GM19193 (cell line): ENCODE measurements around the gene VLDLR.

ENCODE experiments used
- POLR2A ChIP-seq: IDR thresholded peaks from 4 replicates; pipeline ENCODE4 v1.6.1; 2011; ENCODE audit not compliant: insufficient read depth, insufficient read length; ENCODE audit errors: extremely low read depth

The VLDLR gene

GRCh38 chr9:2675834-2676233 is 54.2 kb downstream of the VLDLR start:
- TF ChIP-seq POLR2A = no peak

- TF ChIP-seq POLR2A = no peak
These were observed 54.9 kb downstream of the VLDLR start for GRCh38 chr9:2676466-2676865.

DNA sequence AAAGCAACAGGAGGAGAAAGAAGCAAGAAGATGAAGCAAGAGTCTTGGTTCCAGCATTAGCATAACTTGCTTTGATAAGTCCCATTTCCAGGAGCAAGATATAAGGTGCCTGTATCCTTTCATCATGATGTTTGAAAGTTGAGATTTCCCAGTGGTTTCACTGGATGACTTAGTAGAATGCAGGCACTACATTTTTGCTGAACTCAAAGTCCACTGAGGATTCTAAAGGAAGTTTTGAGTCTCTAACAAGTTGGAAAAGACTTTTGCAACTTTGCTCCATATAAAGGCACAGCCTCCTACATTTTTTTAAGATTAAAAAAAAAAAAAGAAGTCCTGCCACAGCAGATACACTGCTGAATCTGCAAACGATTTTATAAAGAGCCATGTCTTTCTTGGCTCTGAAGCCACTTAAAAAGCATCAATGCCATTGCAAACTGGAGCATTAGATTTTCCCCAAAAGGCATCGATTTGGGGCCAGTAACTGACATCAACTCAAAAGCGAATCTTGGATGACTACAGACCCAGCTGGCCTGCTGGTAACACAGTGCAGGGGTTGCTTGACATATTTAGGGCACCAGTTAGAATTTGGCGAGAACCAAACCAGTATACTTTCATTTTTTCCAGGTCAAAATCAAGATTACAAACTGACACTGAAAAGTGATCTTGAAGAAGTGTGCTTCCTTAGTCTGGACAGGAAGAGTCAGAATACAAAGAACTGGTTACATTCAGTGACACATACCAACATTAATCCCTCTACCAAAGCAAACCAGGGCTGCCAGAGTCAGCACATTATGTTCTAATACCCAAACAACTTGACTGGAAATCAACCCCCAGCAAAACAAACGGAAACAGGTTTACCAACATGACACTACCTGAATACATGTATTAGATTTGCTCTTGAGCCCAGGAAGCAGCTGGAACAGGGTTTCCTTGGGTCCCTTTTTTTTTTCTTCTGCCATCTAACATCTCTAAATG is 56.6 kb downstream of the VLDLR start:
- no peak for TF ChIP-seq POLR2A

DNA sequence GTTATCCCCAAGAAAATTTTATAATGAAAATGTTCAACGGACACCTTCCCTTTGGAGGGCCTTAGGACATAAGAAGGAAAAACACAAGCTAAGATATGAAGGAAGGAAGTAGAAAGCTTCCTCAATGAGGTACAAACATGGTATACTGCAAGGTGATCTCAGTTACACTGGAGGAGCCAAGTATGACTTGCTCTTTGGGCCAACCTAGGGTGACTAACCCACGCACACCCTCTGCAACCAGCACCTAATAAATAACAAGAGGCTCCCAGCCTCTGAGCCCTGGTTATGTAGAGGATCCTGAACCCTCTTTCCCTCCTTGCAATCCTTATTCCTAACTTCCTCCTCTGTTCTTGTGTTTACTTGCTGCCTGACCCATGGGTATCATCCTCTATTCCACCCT is 57.4 kb downstream of the VLDLR start:
- TF ChIP-seq POLR2A = no peak

DNA sequence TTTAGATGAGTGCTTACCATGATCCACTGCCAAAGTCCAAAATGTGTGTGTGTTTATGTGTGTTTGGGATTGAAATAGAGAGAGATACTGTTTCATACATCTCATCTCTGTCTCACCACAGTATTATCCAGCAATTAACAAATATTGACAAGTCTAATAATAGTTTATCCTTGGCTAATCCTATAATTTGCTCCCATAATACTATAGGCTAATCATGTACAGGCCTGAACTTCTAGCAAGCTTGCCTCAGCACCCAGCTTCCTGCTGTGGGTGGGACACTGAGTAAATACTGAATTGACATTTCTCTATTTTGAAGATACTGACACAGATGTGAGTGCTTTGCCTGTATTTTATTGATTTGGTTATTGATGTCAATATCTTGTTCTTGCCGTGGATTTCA is 60.4 kb downstream of the VLDLR start:
- no peak for TF ChIP-seq POLR2A

DNA sequence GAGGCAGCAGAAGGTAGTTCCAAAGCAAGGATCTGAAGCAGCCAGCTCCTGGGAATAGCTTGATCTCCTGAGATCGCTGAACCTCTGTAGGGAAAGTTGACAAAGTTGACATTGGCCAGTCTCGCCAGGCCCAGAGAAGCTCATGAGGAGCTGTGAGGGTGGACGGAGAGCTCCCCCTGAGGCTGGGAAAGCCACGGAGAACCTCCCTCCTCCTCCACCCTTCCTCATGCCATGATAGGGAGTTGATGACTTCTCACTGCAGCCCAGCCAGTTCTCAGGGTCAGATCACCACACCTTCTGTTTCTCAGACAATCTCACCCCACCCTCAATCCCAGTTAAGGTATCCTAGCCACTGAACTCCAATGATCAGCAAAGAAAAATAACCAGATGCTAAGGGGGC is 65.3 kb downstream of the VLDLR start:
- TF ChIP-seq POLR2A = no peak

GRCh38 chr9:2688636-2689035 is 67.0 kb downstream of the VLDLR start:
- no peak for TF ChIP-seq POLR2A

DNA sequence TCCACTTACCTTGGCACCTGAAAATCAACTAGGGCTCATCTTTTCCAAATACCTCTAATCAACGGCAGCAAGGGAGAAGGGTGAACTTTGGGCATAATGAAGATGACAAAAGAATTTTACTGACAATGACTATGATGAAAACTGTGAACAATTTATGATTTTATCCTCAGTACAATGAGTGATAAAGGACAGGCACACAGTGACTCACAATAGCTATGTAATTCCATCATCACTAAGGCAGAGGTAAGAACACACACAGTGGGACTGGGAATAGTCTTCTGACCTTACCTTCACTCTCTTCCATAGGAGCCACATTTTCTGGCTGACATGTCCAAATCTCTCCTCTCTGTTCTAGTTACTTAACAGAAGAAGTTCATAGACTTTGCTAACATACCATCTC is 69.6 kb downstream of the VLDLR start:
- TF ChIP-seq POLR2A = no peak

DNA sequence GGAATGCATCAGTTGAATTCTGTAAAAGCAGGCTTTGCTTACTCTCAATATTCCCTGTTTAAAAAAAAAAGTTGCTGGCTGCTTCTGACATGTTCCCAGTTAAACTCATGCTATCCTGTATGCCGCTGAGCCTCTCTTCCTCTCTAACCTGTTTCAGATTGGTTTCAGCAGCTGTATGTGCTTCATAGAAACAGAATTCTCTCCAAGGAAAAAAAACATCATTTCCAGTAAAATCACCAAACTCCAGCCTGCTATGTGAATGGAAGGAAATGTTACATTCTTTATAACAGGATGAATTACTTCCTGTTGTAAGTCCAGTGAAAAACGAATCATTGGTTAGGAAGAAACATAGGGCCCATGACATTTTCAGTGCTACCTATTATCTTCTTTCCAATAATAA is 70.0 kb downstream of the VLDLR start:
- no peak for TF ChIP-seq POLR2A

DNA sequence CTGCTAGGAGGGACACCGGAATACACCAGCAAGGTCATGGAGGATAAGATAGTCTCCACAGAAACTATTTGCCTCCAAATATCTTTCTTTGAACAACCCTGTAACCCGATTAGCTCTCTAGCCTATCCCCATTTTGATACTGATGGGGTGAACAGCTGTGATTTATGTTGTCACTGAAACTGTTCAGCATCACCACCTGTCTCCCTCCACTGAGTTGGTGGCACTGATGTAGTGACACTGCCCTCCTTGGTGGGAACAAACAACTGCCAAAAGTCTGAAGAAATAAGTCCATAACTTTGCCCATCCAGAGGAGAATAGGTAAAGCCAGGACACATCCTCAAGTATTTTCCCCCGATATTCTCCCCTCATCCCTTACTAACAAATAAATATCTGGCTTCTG is 71.5 kb downstream of the VLDLR start:
- no peak for TF ChIP-seq POLR2A

DNA sequence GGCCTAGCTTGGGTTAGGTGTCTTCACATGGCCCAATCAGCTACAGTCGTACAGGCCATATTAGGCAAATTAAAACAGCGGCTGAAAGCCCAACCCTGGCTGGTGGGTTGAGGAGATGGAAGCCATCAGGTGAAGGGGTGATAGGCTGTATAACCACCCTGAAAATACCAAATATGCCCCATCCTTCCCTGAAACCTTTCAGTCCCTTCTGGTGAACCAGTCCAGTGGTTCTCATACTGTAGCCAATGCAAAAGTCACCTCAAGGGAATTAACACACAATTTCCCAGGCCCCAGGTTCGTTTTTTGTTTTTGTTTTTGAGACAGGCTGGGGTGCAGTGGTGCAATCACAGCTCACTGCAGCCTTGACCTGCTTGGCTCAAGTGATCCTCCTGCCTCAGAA is 75.9 kb downstream of the VLDLR start:
- TF ChIP-seq POLR2A = no peak

- TF ChIP-seq POLR2A = no peak
These were observed 78.8 kb downstream of the VLDLR start for GRCh38 chr9:2700398-2700797.

DNA sequence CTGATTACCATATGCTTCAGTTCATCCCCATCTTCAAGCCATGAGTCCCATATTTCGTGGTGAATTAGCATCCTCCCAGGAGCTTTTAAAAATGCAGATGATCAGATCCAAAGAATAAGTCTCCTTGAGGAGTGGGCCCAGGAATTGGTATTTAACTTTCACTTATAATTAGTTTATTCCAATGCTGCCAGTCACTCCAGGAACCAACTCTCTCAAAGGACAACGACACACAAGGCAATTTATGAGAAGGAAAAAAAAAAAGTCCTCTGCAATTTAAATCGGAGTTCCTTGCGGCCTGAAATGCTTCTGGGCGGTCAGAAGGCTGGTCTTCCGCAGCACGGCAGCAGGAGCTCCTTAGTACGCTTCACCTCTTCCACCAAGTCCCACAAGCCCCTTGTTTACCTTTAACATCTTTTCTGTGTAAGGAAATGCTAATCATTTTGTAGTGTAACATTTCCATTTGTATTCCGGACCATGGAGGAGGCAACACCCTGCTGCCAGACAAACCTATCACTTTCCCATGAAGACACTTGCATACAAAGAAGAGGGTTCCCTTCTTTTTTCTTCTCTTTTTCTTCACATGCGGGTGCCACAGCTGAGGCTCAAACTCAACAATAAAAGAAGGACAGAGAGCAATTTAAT is 79.4 kb downstream of the VLDLR start:
- TF ChIP-seq POLR2A = no peak

GRCh38 chr9:2704504-2704903 is 82.9 kb downstream of the VLDLR start:
- TF ChIP-seq POLR2A = no peak
